ENCODE results near the gene KLHL7. TPM values are rescaled to one million over a fixed set of nuclear protein-coding genes. Genes with fewer than 3 reads are reported as not detected.

The KLHL7 gene
- total RNA-seq, 1 experiment from 2014 or later = 35.8 TPM

DNA sequence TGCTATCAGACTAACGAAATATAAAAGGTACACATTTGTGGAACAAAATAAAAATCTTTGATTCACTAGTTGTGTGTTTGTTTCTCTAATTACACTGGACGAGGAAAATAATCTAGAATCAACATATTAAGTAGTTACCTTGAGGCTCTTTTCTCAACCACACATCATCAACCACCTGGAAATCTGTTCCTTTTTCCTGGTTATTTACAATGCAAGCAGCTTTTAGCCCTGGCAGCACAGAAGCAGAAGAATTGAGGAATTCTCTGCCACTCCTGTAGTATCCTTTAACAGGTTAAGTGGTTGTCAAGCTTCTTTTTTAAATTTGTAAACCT lies 100.0 kb downstream of the KLHL7 start:
- H3K27me3 ChIP-seq (replicated peaks; ENCODE audit: control insufficient read depth, insufficient read depth, low read length) = no peaks in the 10 kb centered on the region
- TF ChIP-seq, protein P1, sequence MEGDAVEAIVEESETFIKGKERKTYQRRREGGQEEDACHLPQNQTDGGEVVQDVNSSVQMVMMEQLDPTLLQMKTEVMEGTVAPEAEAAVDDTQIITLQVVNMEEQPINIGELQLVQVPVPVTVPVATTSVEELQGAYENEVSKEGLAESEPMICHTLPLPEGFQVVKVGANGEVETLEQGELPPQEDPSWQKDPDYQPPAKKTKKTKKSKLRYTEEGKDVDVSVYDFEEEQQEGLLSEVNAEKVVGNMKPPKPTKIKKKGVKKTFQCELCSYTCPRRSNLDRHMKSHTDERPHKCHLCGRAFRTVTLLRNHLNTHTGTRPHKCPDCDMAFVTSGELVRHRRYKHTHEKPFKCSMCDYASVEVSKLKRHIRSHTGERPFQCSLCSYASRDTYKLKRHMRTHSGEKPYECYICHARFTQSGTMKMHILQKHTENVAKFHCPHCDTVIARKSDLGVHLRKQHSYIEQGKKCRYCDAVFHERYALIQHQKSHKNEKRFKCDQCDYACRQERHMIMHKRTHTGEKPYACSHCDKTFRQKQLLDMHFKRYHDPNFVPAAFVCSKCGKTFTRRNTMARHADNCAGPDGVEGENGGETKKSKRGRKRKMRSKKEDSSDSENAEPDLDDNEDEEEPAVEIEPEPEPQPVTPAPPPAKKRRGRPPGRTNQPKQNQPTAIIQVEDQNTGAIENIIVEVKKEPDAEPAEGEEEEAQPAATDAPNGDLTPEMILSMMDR (IDR thresholded peaks at IDR 0.05; ENCODE audit: insufficient read depth in 1 of 2, low read depth in 1 of 2, low read length in 1 of 2, severe bottlenecking in 1 of 2, unreplicated experiment in 1 of 2) = no peak
- intact Hi-C loops (cut with micrococcal nuclease; ENCODE audit: unreplicated experiment) = no loop called here
- no peak overlapping the region for H3K4me3 Mint-ChIP-seq (ENCODE audit: unreplicated experiment)
- H3K36me3 ChIP-seq (ENCODE audit: control insufficient read depth, insufficient read depth, low read length) = no peaks in the 10 kb centered on the region
- no peak overlapping the region for H3K27ac Mint-ChIP-seq (ENCODE audit: unreplicated experiment)
- no peaks in the 10 kb centered on the region for H3K9me3 ChIP-seq
- H3K4me3 ChIP-seq (ENCODE audit: low read depth, low read length) = no peak overlapping the region
- no TSS peak for BruUV-seq (replicated peaks)
- peaks cover 13% of the 10 kb centered on the region for H3K36me3 Mint-ChIP-seq (ENCODE audit: insufficient read depth, unreplicated experiment)
- H3K4me1 Mint-ChIP-seq (ENCODE audit: low read depth, unreplicated experiment) = peaks cover 8% of the 10 kb centered on the region
- H3K9me3 Mint-ChIP-seq (ENCODE audit: unreplicated experiment) = no peaks in the 10 kb centered on the region
- H3K27me3 Mint-ChIP-seq (ENCODE audit: insufficient read depth, unreplicated experiment) = no peaks in the 10 kb centered on the region
- ChIA-PET POLR2A (no interaction called here), CTCF (interaction anchor here (0.7 kb wide), 1 partner anchor 120 kb away, joined by 4 read pairs; no protein-coding TSS in a partner anchor)
- no peak for DNase-seq
- no peaks in the 10 kb centered on the region for H3K4me1 ChIP-seq

DNA sequence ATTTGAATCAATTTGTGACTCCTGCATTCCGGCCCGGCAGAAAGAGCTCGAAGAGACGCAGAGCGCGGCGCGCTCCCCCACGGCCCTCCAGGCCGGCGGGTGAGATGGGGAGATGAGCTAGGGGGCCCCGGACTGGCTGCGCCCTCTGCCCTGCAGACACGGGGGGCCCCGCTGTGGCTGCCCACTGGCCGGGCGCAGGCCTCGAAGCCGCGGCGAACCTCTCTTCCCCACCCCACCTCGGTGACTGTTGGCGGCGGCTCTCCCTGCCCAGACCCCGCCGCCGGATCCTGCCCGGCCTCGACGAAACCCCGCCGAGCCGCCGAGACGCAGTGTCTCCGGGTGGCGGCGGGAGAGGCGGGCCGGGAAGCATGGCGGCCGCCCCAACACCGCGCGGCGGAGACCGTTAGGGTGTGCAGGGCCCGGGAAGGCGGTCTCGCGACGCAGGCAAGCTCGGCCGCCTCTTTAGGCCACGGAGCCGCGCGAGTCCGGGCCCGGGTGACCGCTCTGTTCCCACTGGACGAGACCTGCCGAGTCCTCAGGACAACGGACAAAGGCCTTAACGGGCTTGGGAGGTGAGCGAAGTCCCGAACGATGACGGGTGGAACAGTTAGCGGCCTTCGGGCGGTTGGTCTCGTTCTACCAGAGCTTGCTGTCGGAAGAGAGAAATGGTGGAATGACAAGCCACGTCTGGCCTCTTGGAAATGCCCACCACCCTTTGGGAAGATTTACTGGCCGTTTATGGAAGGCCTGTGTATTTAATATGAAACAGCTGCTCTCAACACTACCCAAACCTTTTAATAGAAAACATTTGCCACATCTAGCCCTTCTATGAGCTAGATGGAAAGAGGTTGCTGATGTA lies 100.6 kb downstream of the KLHL7 start:
- Mint-ChIP-seq H3K27ac (ENCODE audit: unreplicated experiment) (no peak overlapping the region), H3K9me3 (ENCODE audit: unreplicated experiment) (no peaks in the 10 kb centered on the region), H3K27me3 (ENCODE audit: insufficient read depth, unreplicated experiment) (no peaks in the 10 kb centered on the region), H3K4me1 (ENCODE audit: low read depth, unreplicated experiment) (peaks cover 8% of the 10 kb centered on the region), H3K36me3 (ENCODE audit: insufficient read depth, unreplicated experiment) (peaks cover 11% of the 10 kb centered on the region), H3K4me3 (ENCODE audit: unreplicated experiment) (no peak overlapping the region)
- no TSS peak for BruUV-seq (replicated peaks)
- no peak for DNase-seq
- intact Hi-C loops (cut with micrococcal nuclease; ENCODE audit: unreplicated experiment) = no loop called here
- CTCF ChIA-PET = interaction anchor here (0.6 to 0.7 kb wide), 2 partner anchors 24 to 120 kb away, joined by 3 to 4 read pairs; no protein-coding TSS in a partner anchor
- no peaks in the 10 kb centered on the region for H3K27me3 ChIP-seq (replicated peaks; ENCODE audit: control insufficient read depth, insufficient read depth, low read length)
- no peaks in the 10 kb centered on the region for H3K9me3 ChIP-seq
- POLR2A ChIA-PET = interaction anchor here (0.5 kb wide), 1 partner anchor 416 kb away, joined by 10 read pairs; no protein-coding TSS in a partner anchor
- no peak overlapping the region for H3K4me3 ChIP-seq (ENCODE audit: low read depth, low read length)
- TF ChIP-seq, protein P1 (IDR thresholded peaks at IDR 0.05; ENCODE audit: insufficient read depth in 1 of 2, low read depth in 1 of 2, low read length in 1 of 2, severe bottlenecking in 1 of 2, unreplicated experiment in 1 of 2) = no peak
- H3K4me1 ChIP-seq = no peaks in the 10 kb centered on the region
- no peaks in the 10 kb centered on the region for H3K36me3 ChIP-seq (ENCODE audit: control insufficient read depth, insufficient read depth, low read length)

DNA sequence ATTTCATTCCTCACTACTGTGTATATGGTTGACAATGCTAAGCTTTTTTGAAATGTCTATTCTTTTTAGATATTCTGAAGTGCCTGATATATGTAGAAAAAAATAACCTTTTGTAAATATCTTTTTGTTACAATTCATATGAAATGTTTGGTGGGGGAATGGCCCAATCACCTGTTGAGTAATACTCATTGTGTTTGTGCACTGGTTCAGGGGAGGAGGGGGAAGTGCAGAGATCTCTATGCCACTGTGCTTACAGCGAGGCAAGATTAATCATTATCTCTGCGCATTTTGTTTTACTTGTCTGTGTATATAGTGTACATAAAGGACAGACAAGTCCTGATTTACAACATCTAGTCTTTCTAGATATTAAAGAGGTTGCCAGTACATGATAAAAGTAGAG lies 101.4 kb downstream of the KLHL7 start:
- TF ChIP-seq, protein P1 (IDR thresholded peaks at IDR 0.05; ENCODE audit: insufficient read depth in 1 of 2, low read depth in 1 of 2, low read length in 1 of 2, severe bottlenecking in 1 of 2, unreplicated experiment in 1 of 2) = no peak

More for the DNA sequence above, 101.4 kb downstream of the KLHL7 start:
- no TSS peak for BruUV-seq (replicated peaks)
- DNase-seq = no peak
- Mint-ChIP-seq H3K27ac (ENCODE audit: unreplicated experiment) (no peak overlapping the region), H3K9me3 (ENCODE audit: unreplicated experiment) (no peaks in the 10 kb centered on the region), H3K4me3 (ENCODE audit: unreplicated experiment) (no peak overlapping the region), H3K4me1 (ENCODE audit: low read depth, unreplicated experiment) (peaks cover 8% of the 10 kb centered on the region), H3K36me3 (ENCODE audit: insufficient read depth, unreplicated experiment) (peaks cover 3% of the 10 kb centered on the region), H3K27me3 (ENCODE audit: insufficient read depth, unreplicated experiment) (no peaks in the 10 kb centered on the region)
- Histone ChIP-seq H3K4me3 (ENCODE audit: low read depth, low read length) (no peak overlapping the region), H3K4me1 (peaks cover 7% of the 10 kb centered on the region), H3K9me3 (no peaks in the 10 kb centered on the region), H3K36me3 (ENCODE audit: control insufficient read depth, insufficient read depth, low read length) (no peaks in the 10 kb centered on the region), H3K27me3 (replicated peaks; ENCODE audit: control insufficient read depth, insufficient read depth, low read length) (no peaks in the 10 kb centered on the region)
- intact Hi-C loops (cut with micrococcal nuclease; ENCODE audit: unreplicated experiment) = no loop called here
- POLR2A ChIA-PET = no interaction called here
- CTCF ChIA-PET = interaction anchor here (0.6 kb wide), 1 partner anchor 23 kb away, joined by 3 read pairs; no protein-coding TSS in a partner anchor
